AG04450 (cell line): ENCODE results near the gene GARIN5B. TPM values are rescaled to one million over a fixed set of nuclear protein-coding genes. Genes with fewer than 3 reads are reported as not detected.

ENCODE experiments used
- CTCF ChIA-PET: fragments of 300-600, 350-600 bp; formaldehyde crosslinking; extraction: SDS; loops from one replicate; lab custom pipeline; 2022; ENCODE audit warnings: antibody characterized with exemption, inconsistent platforms; lab: Charles Lee
- POLR2A ChIA-PET: fragments of 350-600 bp; formaldehyde crosslinking; extraction: SDS; loops from one replicate; lab custom pipeline; 2021; ENCODE audit warnings: antibody characterized with exemption, inconsistent platforms; lab: Yijun Ruan, JAX
- DNase-seq: peaks from one replicate; pipeline ENCODE4 v3.0.0-alpha.2; 2011; ENCODE audit warnings: low read depth, low spot score
- H3K27ac ChIP-seq: one replicate; pipeline ENCODE4 v1.5.1; 2012; ENCODE audit warnings: low read depth, low read length, control low read depth
- H3K27me3 ChIP-seq: one replicate; pipeline ENCODE4 v1.6.0; 2012; ENCODE audit warnings: low read length; ENCODE audit not compliant: control insufficient read depth, insufficient read depth
- H3K4me3 ChIP-seq: 2 replicates; pipeline ENCODE4 v1.5.1; 2011; ENCODE audit warnings: mild to moderate bottlenecking, low read depth, low read length, control low read depth
- H3K9me3 ChIP-seq: 2 replicates; pipeline ENCODE4 v1.5.1; 2012; ENCODE audit warnings: low read length; ENCODE audit not compliant: control insufficient read depth, insufficient read depth
- polyA plus RNA-seq: library from polyadenylated mRNA; depleted of rRNA; stranded (reverse); fragments of >200 nt; gene quantifications from 2 replicates; pipeline ENCODE4 v1.2.3, GENCODE V29; 2011
- TF ChIP-seq, protein P1 (sequence below): IDR thresholded peaks from 2 replicates; pipeline ENCODE4 v1.5.1; 2011; ENCODE audit warnings: low read depth, low read length, control low read depth, inconsistent platforms

The GARIN5B gene
- polyA plus RNA-seq, 1 experiment = not detected

DNA sequence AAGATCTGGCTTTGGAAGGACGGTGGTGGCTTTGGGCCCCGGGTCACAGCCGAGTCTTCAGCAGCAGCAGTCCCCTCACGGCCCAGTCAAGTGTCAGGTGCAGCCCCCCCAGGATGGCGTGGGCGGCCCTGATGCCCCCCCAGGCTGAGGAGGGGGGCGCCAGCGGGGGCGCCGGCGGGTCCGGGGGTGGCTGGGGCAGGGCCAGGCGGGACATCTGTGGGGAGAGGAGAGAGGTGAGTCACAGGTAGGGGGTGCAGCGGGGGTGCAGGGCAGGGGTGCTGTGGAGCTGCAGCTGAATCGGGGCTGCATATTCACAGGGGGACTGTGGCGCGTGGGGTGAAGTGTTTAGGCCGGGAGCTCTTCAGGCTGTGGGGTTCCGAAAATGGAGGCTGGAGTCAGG lies 2.9 kb upstream of the GARIN5B start:
- no peaks in the 10 kb centered on the region for H3K27me3 ChIP-seq
- POLR2A ChIA-PET = no interaction called here
- TF ChIP-seq, protein P1, sequence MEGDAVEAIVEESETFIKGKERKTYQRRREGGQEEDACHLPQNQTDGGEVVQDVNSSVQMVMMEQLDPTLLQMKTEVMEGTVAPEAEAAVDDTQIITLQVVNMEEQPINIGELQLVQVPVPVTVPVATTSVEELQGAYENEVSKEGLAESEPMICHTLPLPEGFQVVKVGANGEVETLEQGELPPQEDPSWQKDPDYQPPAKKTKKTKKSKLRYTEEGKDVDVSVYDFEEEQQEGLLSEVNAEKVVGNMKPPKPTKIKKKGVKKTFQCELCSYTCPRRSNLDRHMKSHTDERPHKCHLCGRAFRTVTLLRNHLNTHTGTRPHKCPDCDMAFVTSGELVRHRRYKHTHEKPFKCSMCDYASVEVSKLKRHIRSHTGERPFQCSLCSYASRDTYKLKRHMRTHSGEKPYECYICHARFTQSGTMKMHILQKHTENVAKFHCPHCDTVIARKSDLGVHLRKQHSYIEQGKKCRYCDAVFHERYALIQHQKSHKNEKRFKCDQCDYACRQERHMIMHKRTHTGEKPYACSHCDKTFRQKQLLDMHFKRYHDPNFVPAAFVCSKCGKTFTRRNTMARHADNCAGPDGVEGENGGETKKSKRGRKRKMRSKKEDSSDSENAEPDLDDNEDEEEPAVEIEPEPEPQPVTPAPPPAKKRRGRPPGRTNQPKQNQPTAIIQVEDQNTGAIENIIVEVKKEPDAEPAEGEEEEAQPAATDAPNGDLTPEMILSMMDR = no peak
- CTCF ChIA-PET = no interaction called here
- H3K4me3 ChIP-seq = no peak overlapping the region
- no peak overlapping the region for H3K27ac ChIP-seq
- no peaks in the 10 kb centered on the region; the same call in 1 of the 2 replicates for H3K9me3 ChIP-seq
- DNase-seq = no peak

DNA sequence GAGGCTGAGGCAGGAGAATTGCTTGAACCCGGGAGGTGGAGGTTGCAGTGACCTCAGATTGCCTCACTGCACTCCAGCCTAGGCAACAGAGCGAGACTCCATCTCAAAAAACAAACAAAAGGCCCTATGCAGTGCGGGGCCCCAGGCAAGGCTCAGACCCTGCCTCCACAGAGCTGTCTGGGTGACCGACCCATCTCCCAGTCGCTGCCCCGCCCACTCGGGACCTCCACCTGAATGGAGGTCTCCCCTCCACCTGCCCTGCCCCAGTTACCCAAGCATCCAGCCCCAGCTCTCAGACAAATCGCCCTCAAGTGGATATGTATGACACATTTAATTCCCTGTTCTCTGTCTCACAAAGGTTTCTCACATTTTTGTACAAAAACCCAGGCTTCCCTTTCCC lies 2.2 kb upstream of the GARIN5B start:
- ChIA-PET CTCF (no interaction called here), POLR2A (interaction anchor here (0.5 kb wide), 1 partner anchor 37 kb away, joined by 7 read pairs; no protein-coding TSS in a partner anchor)
- H3K27me3 ChIP-seq = no peaks in the 10 kb centered on the region
- DNase-seq = no peak
- TF ChIP-seq, protein P1 = no peak
- no peak overlapping the region for H3K27ac ChIP-seq
- no peaks in the 10 kb centered on the region; the same call in 1 of the 2 replicates for H3K9me3 ChIP-seq
- no peak overlapping the region for H3K4me3 ChIP-seq

DNA sequence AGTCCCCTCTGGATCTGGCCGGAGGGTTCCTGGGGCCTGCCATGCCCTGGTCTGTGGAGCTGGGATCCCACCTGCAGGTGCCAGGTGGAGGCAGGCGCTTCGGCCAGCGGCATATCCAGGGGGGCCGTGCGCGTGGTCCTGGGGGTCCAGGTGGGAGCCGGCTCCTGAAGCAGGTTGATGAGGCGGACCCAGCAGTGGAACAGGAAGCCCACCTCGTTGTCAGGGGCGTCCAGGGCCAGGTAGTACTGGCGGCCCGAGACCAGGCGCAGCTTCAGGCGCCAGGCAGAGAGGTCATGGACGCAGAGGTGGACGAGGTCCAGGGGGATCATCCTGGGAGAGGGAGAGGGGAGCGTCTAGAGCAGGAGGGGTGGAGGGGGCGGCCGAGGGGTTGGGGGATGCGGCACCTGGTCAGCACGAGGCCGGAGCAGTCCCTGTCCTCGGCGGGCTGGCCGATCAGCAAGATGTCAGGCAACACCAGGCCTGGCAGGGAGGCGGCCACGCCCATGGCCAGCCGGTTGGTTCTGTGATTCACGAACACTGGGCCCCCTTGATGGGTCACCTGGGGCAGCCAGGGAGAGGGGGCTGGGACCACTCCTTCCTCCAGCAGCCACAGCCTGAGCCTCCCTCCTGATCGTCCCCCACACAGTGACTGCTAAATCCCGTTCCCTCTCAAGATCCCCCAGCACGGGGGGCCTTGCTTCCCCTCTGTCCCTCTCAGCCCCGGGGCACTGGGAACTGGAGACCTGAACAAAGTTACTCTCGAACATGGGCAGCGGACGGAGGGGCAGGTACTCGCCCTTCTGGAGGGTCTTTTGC lies 678 bp downstream of the GARIN5B start:
- POLR2A ChIA-PET = interaction anchor here (1.2 to 2.2 kb wide), 2 partner anchors 21 to 25 kb away, joined by 3 to 7 read pairs; partner anchors contain the start of gene TMEM238

DNA sequence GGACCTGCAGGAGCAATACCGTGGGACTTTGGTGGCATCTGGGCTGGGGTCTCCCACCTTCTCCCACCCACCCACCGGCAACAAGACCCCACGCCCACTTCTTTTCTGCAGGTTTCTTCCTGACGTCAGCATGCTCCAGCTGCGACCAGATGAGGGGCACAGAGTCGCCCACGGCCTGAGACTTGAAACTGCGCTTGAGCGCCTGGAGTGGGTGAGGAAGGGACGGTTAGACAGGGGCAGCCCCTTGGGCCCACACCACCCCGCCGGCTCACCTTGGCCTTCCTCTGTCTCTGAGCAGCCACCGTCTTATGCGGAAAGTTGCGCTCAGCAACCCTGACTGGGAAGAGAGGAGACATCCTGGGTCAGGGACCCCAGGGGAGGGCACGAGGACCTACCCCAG lies 2.2 kb downstream of the GARIN5B start:
- DNase-seq = no peak
- peaks cover 5% of the 10 kb centered on the region; the same call in 1 of the 2 replicates for H3K9me3 ChIP-seq
- TF ChIP-seq, protein P1 = no peak
- ChIA-PET CTCF (no interaction called here), POLR2A (interaction anchor here (1.0 to 1.3 kb wide), 3 partner anchors 21 to 32 kb away, joined by 3 to 7 read pairs (median 3); partner anchors contain the start of gene KMT5C)
- H3K27ac ChIP-seq = no peak overlapping the region
- H3K27me3 ChIP-seq = peaks cover 5% of the 10 kb centered on the region
- no peak overlapping the region for H3K4me3 ChIP-seq

More for the DNA sequence above, 678 bp downstream of the GARIN5B start:
- no peak for DNase-seq
- no peak overlapping the region for H3K27ac ChIP-seq
- TF ChIP-seq, protein P1 = no peak
- H3K4me3 ChIP-seq = no peak overlapping the region
- H3K9me3 ChIP-seq = peaks cover 5% of the 10 kb centered on the region; the same call in 1 of the 2 replicates
- CTCF ChIA-PET = no interaction called here
- H3K27me3 ChIP-seq = peaks cover 3% of the 10 kb centered on the region
